H1 (cell line): Measurements from ENCODE around the gene RSPH9. TPM values are rescaled to one million over a fixed set of nuclear protein-coding genes. Genes with fewer than 3 reads are reported as not detected.

Source experiments
- BRCA1 ChIP-seq: IDR thresholded peaks from 2 replicates; pipeline ENCODE4 v1.6.1; 2012; ENCODE audit warnings: low read depth, low read length, improper control_type of control experiment
- CHD7 ChIP-seq: fragments of 300-600 bp; sonication (generic); IDR thresholded peaks from 2 replicates; pipeline ENCODE4 v1.7.1; 2012; ENCODE audit warnings: low read length, moderate library complexity, mild to moderate bottlenecking, inconsistent platforms; ENCODE audit not compliant: insufficient replicate concordance
- CREB1 ChIP-seq: IDR thresholded peaks from 2 replicates; pipeline ENCODE4 v1.6.1; 2012; ENCODE audit warnings: inconsistent platforms
- CTCF ChIP-seq, 3 experiments: IDR thresholded peaks; 1 replicate in 2 of 3; 2 replicates in 1 of 3; pipeline versions ENCODE4 v1.5.1 to v1.6.1; 2011; ENCODE audit warnings: low read length in 3 of 3, mild to moderate bottlenecking in 3 of 3, inconsistent platforms in 2 of 3, low read depth in 1 of 3, moderate library complexity in 1 of 3; ENCODE audit not compliant: insufficient read depth in 1 of 3; ENCODE audit errors: control extremely low read depth in 1 of 3
- GABPA ChIP-seq: IDR thresholded peaks from 2 replicates; pipeline ENCODE4 v1.6.1; 2011; ENCODE audit warnings: mild to moderate bottlenecking, low read length, moderate library complexity, borderline replicate concordance; ENCODE audit not compliant: insufficient read depth
- POU5F1 ChIP-seq: IDR thresholded peaks from 2 replicates; pipeline ENCODE4 v1.6.1; 2011; ENCODE audit warnings: low read depth, mild to moderate bottlenecking, low read length, moderate library complexity
- RNF2 ChIP-seq: fragments of 200-900, 300-1000 bp; sonication (generic); IDR thresholded peaks from 2 replicates; pipeline ENCODE4 v1.7.1; 2016; ENCODE audit warnings: borderline replicate concordance, low read depth, mild to moderate bottlenecking, antibody characterized with exemption, low read length; ENCODE audit not compliant: poor library complexity, severe bottlenecking; ENCODE audit errors: missing control alignments
- polyA plus RNA-seq, 7 experiments: library from polyadenylated mRNA; depleted of rRNA in 3 of 7; stranded (reverse) in 5 of 7; unstranded in 2 of 7; fragments of >200 nt in 5 of 7; fragments of 200-250 nt in 2 of 7; gene quantifications; 1 replicate in 5 of 7; 2 replicates in 1 of 7; 4 replicates in 1 of 7; pipeline versions ENCODE4 v1.2.1 to v1.2.3, GENCODE V29; 2011 to 2013; ENCODE audit warnings: missing spikeins in 2 of 7, mixed read lengths in 2 of 7
- total RNA-seq: library from RNA; stranded (reverse); fragmentation: NEBNext Ultra II Directional; extraction: Animal tissue kit (Norgen Biotek cat#: 25700); gene quantifications from 2 replicates; pipeline ENCODE4 v1.2.1, GENCODE V29; 2021

Gene RSPH9
- total and polyA plus RNA-seq, 2 of the 8 experiments (the other 6 are each of a cell fraction or from before 2014, with no cell fraction given), result 0.15 to 0.23 TPM

- no peak for TF ChIP-seq CTCF (IDR thresholded peaks at IDR 0.05; ENCODE audit: control extremely low read depth in 1 of 3, insufficient read depth in 1 of 3, low read depth in 1 of 3, low read length in 3 of 3)
- no peak for TF ChIP-seq CREB1
- TF ChIP-seq CHD7, result no peak
- no peak for TF ChIP-seq POU5F1
- no peak for TF ChIP-seq RNF2
- no peak for TF ChIP-seq BRCA1
- no peak for TF ChIP-seq GABPA
These were observed 2.8 kb downstream of the RSPH9 start (continued) for GRCh38 chr6:43647613-43648012.
